ENCODE measurements around the gene TTC34.

DNA sequence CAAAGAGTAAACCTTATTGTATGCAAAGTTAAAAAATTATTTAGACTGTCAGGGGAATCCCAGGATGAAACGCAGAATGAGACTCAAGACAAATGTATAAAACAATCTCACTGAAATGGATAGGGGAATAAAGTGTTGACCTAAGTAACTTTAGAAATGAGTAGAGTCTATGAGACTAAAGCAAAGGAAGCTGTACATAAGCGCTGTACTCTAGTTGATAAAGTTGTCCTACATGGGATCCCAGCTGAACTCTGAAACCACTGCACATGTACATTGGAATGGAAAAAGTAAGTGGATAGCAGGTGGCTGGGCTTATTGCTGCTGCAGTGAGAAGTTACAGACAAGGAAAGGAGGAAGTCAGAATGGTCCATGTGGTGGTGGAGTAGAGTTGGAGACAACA, 187.3 kb downstream of the TTC34 start:
- TF ChIP-seq POLR2AphosphoS5 (IDR thresholded peaks at IDR 0.05; ENCODE audit: low read depth, low read length) = no peak
- no peak for TF ChIP-seq POLR2A (IDR thresholded peaks at IDR 0.05; ENCODE audit: low read depth, low read length)
- no peak for TF ChIP-seq TAF1 (IDR thresholded peaks at IDR 0.05; ENCODE audit: low read depth, low read length)
- no peak for TF ChIP-seq PAX5 (IDR thresholded peaks at IDR 0.05; ENCODE audit: insufficient read depth, low read length, severe bottlenecking)
- no peak for TF ChIP-seq SPI1 (IDR thresholded peaks at IDR 0.05; ENCODE audit: low read depth, low read length)
- TF ChIP-seq POU2F2 (IDR thresholded peaks at IDR 0.05; ENCODE audit: low read depth, low read length) = no peak
